Activated B cell treated with CpG ODN at 0.5 μM for 24 hours (primary cell): ENCODE measurements around the gene BCAR1. TPM values are rescaled to one million over a fixed set of nuclear protein-coding genes. Genes with fewer than 3 reads are reported as not detected.

ENCODE experiments used
- ATAC-seq: fragments of 200-7000 bp; cut with Tn5 transposase; one replicate; pipeline ENCODE4 v1.10.0; 2021; ENCODE audit warnings: low read depth, mild to moderate bottlenecking, moderate library complexity
- CTCF ChIA-PET: fragments of 350-600 bp; sonication (Branson Sonifier 250); formaldehyde crosslinking; loops from one replicate; lab custom pipeline; 2021; ENCODE audit warnings: antibody characterized with exemption; lab: Charles Lee
- POLR2A ChIA-PET: fragments of 350-600 bp; sonication (Branson Sonifier 250); formaldehyde crosslinking; loops from one replicate; lab custom pipeline; 2021; ENCODE audit warnings: antibody characterized with exemption; lab: Charles Lee
- DNase-seq: peaks from one replicate; pipeline ENCODE4 v3.0.0; 2022
- H3K27ac Mint-ChIP-seq: one replicate; pipeline ENCODE4 v1.8.0; 2020; ENCODE audit warnings: mixed read lengths
- H3K27me3 Mint-ChIP-seq: one replicate; pipeline ENCODE4 v1.8.0; 2021; ENCODE audit warnings: mixed read lengths
- H3K36me3 Mint-ChIP-seq: one replicate; pipeline ENCODE4 v1.8.0; 2021; ENCODE audit warnings: low read depth, mixed read lengths
- H3K4me1 Mint-ChIP-seq: one replicate; pipeline ENCODE4 v1.8.0; 2021; ENCODE audit warnings: mixed read lengths
- H3K4me3 Mint-ChIP-seq: one replicate; pipeline ENCODE4 v1.8.0; 2020; ENCODE audit warnings: mild to moderate bottlenecking, mixed read lengths
- H3K9me3 Mint-ChIP-seq: one replicate; pipeline ENCODE4 v1.8.0; 2020; ENCODE audit warnings: mixed read lengths
- intact Hi-C: fragments of 100-400 bp; cut with micrococcal nuclease; formaldehyde crosslinking; loops from one replicate; pipeline ENCODE4 v1.15.1; 2024
- total RNA-seq: library from RNA; stranded (reverse); gene quantifications from 2 replicates; pipeline ENCODE4 v1.2.3, GENCODE V29; 2022
- TF ChIP-seq, protein P1 (sequence below): fragments of 200-600 bp; IDR thresholded peaks from one replicate; pipeline ENCODE4 v1.8.0; 2022; ENCODE audit warnings: antibody characterized with exemption, mild to moderate bottlenecking

The BCAR1 gene
- total RNA-seq, 1 donor from 2014 or later, result not detected

DNA sequence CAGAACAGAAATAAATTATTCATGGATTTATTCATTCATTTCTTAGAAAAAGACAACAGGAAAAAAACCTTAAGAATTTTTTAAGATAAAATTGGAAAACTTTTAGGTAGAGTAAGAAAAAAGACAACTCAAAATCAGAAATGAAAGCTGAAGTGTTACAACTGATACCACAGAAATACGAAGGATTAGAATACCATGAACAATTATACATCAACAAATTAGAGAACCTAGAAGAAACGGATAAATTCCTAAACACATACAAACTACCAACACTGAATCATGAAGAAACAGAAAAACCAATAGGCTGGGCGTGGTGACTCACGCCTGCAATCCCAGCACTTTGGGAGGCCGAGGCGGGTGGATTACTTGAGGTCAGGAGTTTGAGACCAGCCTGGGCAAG lies 72.2 kb downstream of the BCAR1 start:
- no peak for ATAC-seq
- Mint-ChIP-seq H3K36me3 (peaks cover 9% of the 10 kb centered on the region), H3K4me1 (peaks cover 2% of the 10 kb centered on the region), H3K27me3 (no peaks in the 10 kb centered on the region), H3K4me3 (no peak overlapping the region), H3K9me3 (peaks cover 26% of the 10 kb centered on the region), H3K27ac (no peak overlapping the region)
- ChIA-PET POLR2A (no interaction called here), CTCF (no interaction called here)
- no peak for DNase-seq
- TF ChIP-seq, protein P1, sequence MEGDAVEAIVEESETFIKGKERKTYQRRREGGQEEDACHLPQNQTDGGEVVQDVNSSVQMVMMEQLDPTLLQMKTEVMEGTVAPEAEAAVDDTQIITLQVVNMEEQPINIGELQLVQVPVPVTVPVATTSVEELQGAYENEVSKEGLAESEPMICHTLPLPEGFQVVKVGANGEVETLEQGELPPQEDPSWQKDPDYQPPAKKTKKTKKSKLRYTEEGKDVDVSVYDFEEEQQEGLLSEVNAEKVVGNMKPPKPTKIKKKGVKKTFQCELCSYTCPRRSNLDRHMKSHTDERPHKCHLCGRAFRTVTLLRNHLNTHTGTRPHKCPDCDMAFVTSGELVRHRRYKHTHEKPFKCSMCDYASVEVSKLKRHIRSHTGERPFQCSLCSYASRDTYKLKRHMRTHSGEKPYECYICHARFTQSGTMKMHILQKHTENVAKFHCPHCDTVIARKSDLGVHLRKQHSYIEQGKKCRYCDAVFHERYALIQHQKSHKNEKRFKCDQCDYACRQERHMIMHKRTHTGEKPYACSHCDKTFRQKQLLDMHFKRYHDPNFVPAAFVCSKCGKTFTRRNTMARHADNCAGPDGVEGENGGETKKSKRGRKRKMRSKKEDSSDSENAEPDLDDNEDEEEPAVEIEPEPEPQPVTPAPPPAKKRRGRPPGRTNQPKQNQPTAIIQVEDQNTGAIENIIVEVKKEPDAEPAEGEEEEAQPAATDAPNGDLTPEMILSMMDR, result no peak
- intact Hi-C loops, result no loop called here

Other genes starting within 250 kb of the BCAR1 start
- not detected in 2 replicates for gene LDHD, start 134.8 kb downstream of the BCAR1 start, total RNA-seq
- 15.4 and 18.5 TPM in 2 replicates for gene ZFP1, start 103.1 kb downstream of the BCAR1 start, total RNA-seq
- gene CTRB2, start 44.5 kb downstream of the BCAR1 start, total RNA-seq, result not detected in 2 replicates
- gene CTRB1, start 32.6 kb downstream of the BCAR1 start, total RNA-seq, result not detected in 2 replicates
- gene CFDP1, start 181.9 kb upstream of the BCAR1 start, total RNA-seq, result 27.7 and 32.0 TPM in 2 replicates
- gene TMEM170A, start 213.1 kb upstream of the BCAR1 start, total RNA-seq, result 25.3 and 28.3 TPM in 2 replicates
- 0.02 and 0.05 TPM in 2 replicates for gene CHST6, start 243.8 kb upstream of the BCAR1 start, total RNA-seq